ENCODE data around the gene SEMA6D.
"Not testable (repeated sequence)": the region's sequence is repeated elsewhere in the genome, so short reads cannot be mapped to it uniquely, and the experiment has no call there.

The SEMA6D gene

GRCh38 chr15:47715856-47716445, 1.4 kb upstream of the SEMA6D start:
- peak; percentile 60 for DNase-seq (ENCODE audit: low read depth, low spot score)

DNA sequence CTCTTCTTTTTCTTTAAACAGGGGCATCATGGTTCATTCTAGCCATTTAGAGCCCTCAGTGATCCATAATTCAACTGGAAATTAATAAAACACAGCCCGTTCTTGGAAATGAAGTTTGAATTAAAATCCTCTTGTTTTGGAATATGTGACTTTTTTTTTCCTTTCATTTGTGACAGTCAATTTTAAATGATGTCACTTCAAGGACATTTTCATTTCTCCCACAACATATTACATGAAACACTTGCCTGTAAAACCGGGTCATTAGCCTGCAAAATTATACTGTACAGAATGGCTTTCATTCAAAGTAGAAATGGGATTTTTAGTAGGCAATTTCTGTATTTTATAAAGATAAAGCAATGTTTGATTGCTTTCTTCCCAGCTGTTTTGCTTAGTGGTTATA, 789 bp upstream of the SEMA6D start:
- no peak for DNase-seq (ENCODE audit: low read depth, low spot score)

DNA sequence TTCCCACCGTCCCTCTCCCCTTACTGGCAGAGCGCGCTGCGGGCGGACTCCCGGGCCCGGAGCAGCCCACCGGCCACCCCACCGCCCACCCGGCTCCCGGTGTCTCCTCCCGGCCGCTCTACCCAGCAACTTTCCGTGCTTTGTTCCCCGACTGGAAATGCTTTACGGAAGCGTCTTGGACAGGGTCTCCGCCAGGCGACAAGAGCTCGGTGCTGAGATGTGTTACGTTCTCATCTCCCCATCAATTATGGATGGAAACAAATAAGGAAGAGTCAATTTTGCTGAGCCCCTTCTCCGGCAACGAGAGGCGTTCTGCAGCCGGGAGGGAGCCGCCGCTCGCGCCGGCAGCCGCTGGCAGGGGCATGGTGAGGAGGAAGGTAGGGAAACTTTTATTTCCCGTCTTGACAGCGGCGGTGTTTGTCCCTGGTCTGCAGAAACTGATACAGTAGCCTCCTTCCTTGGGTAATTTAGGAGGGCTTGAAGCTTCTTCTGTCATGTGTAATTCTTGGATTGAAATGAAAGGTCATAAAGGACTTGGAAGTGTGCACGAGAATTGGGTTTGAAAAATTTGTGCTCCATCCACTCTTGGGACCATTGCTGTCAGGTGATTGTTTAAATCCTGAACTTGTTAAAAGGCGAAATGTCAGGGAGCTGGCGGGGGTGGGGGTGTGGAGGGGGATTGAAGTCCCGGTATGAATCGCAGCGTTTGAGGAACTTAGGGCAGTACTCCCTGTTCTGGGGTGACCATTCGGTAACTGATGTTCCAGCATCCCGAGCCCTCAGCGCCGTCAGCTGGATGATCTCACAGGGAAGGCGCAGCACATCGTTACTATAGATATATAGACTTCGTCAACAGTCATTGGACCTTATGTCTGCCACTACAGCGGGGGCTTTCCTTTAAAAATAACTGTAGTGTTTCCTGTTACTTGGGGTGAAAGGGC, 1.5 kb downstream of the SEMA6D start:
- peak; percentile 58 for DNase-seq (ENCODE audit: low read depth, low spot score)

- no peak for DNase-seq (ENCODE audit: low read depth, low spot score)
These were observed 2.4 kb downstream of the SEMA6D start for GRCh38 chr15:47719730-47720129.

GRCh38 chr15:47720555-47720954, 3.2 kb downstream of the SEMA6D start:
- DNase-seq (ENCODE audit: low read depth, low spot score): peak; percentile 8

- DNase-seq (ENCODE audit: low read depth, low spot score): no peak
These were observed 4.4 kb downstream of the SEMA6D start for GRCh38 chr15:47721676-47722075.

GRCh38 chr15:47724346-47724745, 7.0 kb downstream of the SEMA6D start:
- DNase-seq (ENCODE audit: low read depth, low spot score): no peak

- DNase-seq (ENCODE audit: low read depth, low spot score): no peak
These were observed 7.7 kb downstream of the SEMA6D start for GRCh38 chr15:47725051-47725450.

- DNase-seq (ENCODE audit: low read depth, low spot score): no peak
These were observed 8.6 kb downstream of the SEMA6D start for GRCh38 chr15:47725906-47726305.

DNA sequence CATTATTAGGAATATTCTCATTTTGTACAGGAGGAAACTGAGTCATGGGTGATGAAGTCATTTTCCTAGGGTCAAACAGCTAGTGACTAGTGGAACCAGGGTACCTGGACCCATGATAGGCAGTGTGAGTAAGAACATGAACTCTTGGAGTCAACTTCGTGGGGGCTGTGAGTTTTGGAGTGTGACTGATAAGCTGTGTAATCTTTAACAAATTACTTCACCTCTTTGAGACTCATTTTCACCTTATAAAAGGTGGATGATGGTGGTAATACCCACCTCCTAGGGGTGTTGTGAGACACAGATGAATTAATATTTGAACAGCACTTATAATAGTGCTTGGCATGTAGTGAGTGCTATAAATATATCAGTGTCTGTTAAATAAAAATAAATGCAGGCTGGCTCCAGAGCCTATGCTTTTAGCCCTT, 9.1 kb downstream of the SEMA6D start:
- no peak for DNase-seq (ENCODE audit: low read depth, low spot score)

GRCh38 chr15:47727137-47727536, 9.8 kb downstream of the SEMA6D start:
- no peak for DNase-seq (ENCODE audit: low read depth, low spot score)

- no peak for DNase-seq (ENCODE audit: low read depth, low spot score)
These were observed 10.4 kb downstream of the SEMA6D start for GRCh38 chr15:47727676-47728075.

GRCh38 chr15:47728426-47728825, 11.1 kb downstream of the SEMA6D start:
- DNase-seq (ENCODE audit: low read depth, low spot score): no peak

- DNase-seq (ENCODE audit: low read depth, low spot score): no peak
These were observed 11.6 kb downstream of the SEMA6D start for GRCh38 chr15:47728886-47729285.

GRCh38 chr15:47731230-47731629, 13.9 kb downstream of the SEMA6D start:
- no peak for DNase-seq (ENCODE audit: low read depth, low spot score)

DNA sequence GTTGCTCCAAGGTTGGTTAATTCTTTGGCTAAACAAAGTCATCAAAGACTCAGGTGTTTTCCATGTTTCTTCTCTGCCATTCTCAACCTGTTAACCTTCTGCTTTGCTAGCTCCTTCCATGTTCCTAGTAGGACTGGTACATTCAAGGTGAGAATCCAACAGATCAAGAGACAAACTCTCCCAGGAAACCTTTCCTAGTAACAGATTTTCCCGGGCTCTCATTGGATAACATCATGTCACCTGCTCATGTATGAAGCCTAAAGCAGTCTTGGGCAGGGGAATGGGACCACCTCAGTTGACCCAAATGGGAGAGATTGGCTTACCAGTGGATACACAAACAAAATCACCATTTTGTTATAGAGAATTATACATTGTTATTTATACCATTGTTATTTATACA, 14.9 kb downstream of the SEMA6D start:
- no peak for DNase-seq (ENCODE audit: low read depth, low spot score)

GRCh38 chr15:47733085-47733484, 15.8 kb downstream of the SEMA6D start:
- DNase-seq (ENCODE audit: low read depth, low spot score): no peak

- no peak for DNase-seq (ENCODE audit: low read depth, low spot score)
These were observed 19.0 kb downstream of the SEMA6D start for GRCh38 chr15:47736143-47736786.

- no peak for DNase-seq (ENCODE audit: low read depth, low spot score)
These were observed 20.2 kb downstream of the SEMA6D start for GRCh38 chr15:47737477-47737876.

DNA sequence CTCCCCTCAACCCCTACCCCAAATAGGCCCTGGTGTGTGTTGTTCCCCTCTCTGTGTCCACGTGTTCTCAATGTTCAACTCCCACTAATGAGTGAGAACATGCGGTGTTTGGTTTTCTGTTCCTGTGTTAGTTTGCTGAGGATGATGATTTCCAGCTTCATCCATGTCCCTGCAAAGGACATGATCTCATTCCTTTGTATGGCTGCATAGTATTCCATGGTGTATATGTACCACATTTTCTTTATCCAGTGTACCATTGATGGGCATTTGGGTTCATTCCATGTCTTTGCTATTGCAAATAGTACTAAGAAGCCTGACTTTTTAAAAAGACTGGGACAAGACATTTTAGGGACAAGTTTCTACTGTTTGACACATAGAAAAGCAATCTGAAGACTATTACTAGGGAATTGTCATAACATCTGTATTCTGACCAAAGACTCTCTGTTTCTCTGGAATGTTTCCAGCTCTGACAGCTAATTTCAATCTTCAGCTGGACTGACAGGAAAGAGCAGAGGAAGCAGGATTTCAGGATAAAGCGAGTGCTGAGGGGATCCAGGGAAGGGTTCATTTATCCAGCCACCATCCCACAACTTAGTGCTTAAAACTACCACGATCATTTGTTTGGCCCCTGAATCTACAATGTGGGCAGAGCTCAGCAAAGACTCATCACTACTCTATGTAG, 21.0 kb downstream of the SEMA6D start:
- not testable (repeated sequence) for DNase-seq (ENCODE audit: low read depth, low spot score)

DNA sequence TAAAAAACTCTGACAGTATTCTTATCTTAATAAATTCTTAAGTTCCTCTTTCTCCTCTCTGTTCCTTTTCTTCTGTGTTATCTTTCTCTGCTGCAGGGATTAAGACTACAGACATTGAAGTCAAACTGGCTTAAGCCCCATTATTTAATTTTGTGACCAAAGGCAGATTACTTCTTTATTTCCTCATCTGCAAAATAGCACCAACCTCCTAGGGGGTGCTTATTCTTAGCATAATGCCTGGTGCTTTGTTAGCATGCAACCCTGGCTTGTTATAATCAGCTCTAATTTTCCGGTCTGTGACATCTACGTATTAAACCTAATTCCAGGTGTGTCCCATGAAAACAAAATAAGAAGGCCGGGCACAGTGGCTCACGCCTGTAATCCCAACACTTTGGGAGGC, 23.8 kb downstream of the SEMA6D start:
- DNase-seq (ENCODE audit: low read depth, low spot score): no peak

- DNase-seq (ENCODE audit: low read depth, low spot score): no peak
These were observed 24.6 kb downstream of the SEMA6D start for GRCh38 chr15:47741907-47742306.

Measured in astrocyte of the hippocampus (primary cell).